GM12878 (cell line): ENCODE results near the gene KRT37. TPM values are rescaled to one million over a fixed set of nuclear protein-coding genes. Genes with fewer than 3 reads are reported as not detected.

ENCODE experiments used
- ATAC-seq: fragments of 200-7000 bp; cut with Tn5 transposase; 3 replicates; pipeline ENCODE4 v1.9.1; 2020; ENCODE audit warnings: mild to moderate bottlenecking, moderate library complexity
- BruUV-seq: library from RNA; stranded (reverse); fragments of 400-500 nt; replicated peaks from 2 replicates; lab custom pipeline; 2021; lab: Mats Ljungman, UMichigan
- CTCF ChIA-PET: fragments of 300-600 bp; sonication (Branson Sonifier 250); formaldehyde crosslinking; extraction: SDS; loops from one replicate; lab custom pipeline; 2021; ENCODE audit warnings: inconsistent platforms; lab: Yijun Ruan, JAX
- POLR2A ChIA-PET: fragments of 350-600 bp; formaldehyde crosslinking; extraction: SDS; loops from one replicate; lab custom pipeline; 2021; ENCODE audit warnings: inconsistent platforms; lab: Charles Lee
- RAD21 ChIA-PET: fragments of 300-600 bp; sonication (Branson Sonifier 250); formaldehyde crosslinking; loops from one replicate; lab custom pipeline; 2023; ENCODE audit warnings: antibody characterized with exemption; ENCODE audit not compliant: unreplicated experiment; lab: Charles Lee
- SMC1A ChIA-PET: fragments of 300-600 bp; sonication (Branson Sonifier 250); formaldehyde crosslinking; loops from one replicate; lab custom pipeline; 2023; ENCODE audit not compliant: unreplicated experiment, uncharacterized antibody; lab: Charles Lee
- DNase-seq: peaks from one replicate; pipeline ENCODE4 v3.0.0-alpha.2; 2011; ENCODE audit warnings: low read depth, low spot score
- FAIRE-seq: peaks from 3 replicates; lab custom pipeline; 2011; peaks lifted over from hg19 to GRCh38; lab: Jason Lieb, UNC
- H2AFZ ChIP-seq: 2 replicates; pipeline ENCODE4 v1.6.0; 2011; ENCODE audit warnings: low read depth, low read length, control low read depth; ENCODE audit not compliant: control insufficient read depth
- H3K27ac ChIP-seq: 2 replicates; pipeline ENCODE4 v1.5.1; 2011; ENCODE audit warnings: control low read depth; ENCODE audit not compliant: control insufficient read depth, insufficient read depth
- H3K27me3 ChIP-seq, 2 experiments: replicated peaks in 1 of 2; 2 replicates each; pipeline versions ENCODE4 v1.6.0 to v1.6.1; 2011; ENCODE audit warnings: low read length in 1 of 2; ENCODE audit not compliant: control insufficient read depth in 2 of 2, insufficient read depth in 2 of 2
- H3K36me3 ChIP-seq, 2 experiments: 2 replicates each; pipeline ENCODE4 v1.5.1; 2011; ENCODE audit warnings: low read length in 1 of 2; ENCODE audit not compliant: control insufficient read depth in 2 of 2, insufficient read depth in 2 of 2
- H3K4me1 ChIP-seq: 2 replicates; pipeline ENCODE4 v1.6.1; 2011; ENCODE audit warnings: mild to moderate bottlenecking, low read length, moderate library complexity, mixed read lengths; ENCODE audit not compliant: control insufficient read depth, insufficient read depth
- H3K4me2 ChIP-seq: 2 replicates; pipeline ENCODE4 v1.6.0; 2011; ENCODE audit warnings: control low read depth; ENCODE audit not compliant: control insufficient read depth, insufficient read depth
- H3K4me3 ChIP-seq: fragments of 200-600 bp; sonication (generic); 2 replicates; pipeline ENCODE4 v1.5.1; 2016
- H3K79me2 ChIP-seq: 2 replicates; pipeline ENCODE4 v1.6.0; 2011; ENCODE audit warnings: low read length; ENCODE audit not compliant: control insufficient read depth, insufficient read depth
- H3K9ac ChIP-seq: 2 replicates; pipeline ENCODE4 v1.8.0; 2011; ENCODE audit warnings: low read length, control low read depth, mixed read lengths; ENCODE audit not compliant: control insufficient read depth, insufficient read depth
- H3K9me3 ChIP-seq: replicated peaks from 3 replicates; pipeline ENCODE4 v1.5.1; 2011; ENCODE audit warnings: mild to moderate bottlenecking, low read length; ENCODE audit not compliant: control insufficient read depth, insufficient read depth
- H4K20me1 ChIP-seq: 2 replicates; pipeline ENCODE4 v1.6.0; 2011; ENCODE audit not compliant: control insufficient read depth, insufficient read depth
- ATF7 ChIP-seq: fragments of 450-650 bp; IDR thresholded peaks from 2 replicates; pipeline ENCODE4 v1.6.1; 2016; ENCODE audit warnings: low read depth, mild to moderate bottlenecking
- CEBPB ChIP-seq, 2 experiments: fragments of 150-350 bp in 1 of 2; IDR thresholded peaks; 2 replicates each; pipeline ENCODE4 v1.6.1; 2012 to 2014; ENCODE audit warnings: low read depth in 2 of 2, low read length in 2 of 2, borderline replicate concordance in 1 of 2, inconsistent platforms in 1 of 2
- CREM ChIP-seq: IDR thresholded peaks from 2 replicates; pipeline ENCODE4 v1.6.1; 2014; ENCODE audit warnings: antibody characterized with exemption, low read depth
- EP300 ChIP-seq, 2 experiments: fragments of 150-350 bp in 1 of 2; IDR thresholded peaks; 2 replicates each; pipeline ENCODE4 v1.6.1; 2011 to 2012; ENCODE audit warnings: low read depth in 2 of 2, low read length in 2 of 2, borderline replicate concordance in 1 of 2, improper control_type of control experiment in 1 of 2, inconsistent platforms in 1 of 2; ENCODE audit not compliant: control insufficient read depth in 1 of 2
- ESRRA ChIP-seq: IDR thresholded peaks from 2 replicates; pipeline ENCODE4 v1.6.1; 2012; ENCODE audit warnings: mild to moderate bottlenecking, low read length, improper control_type of control experiment
- LARP7 ChIP-seq: fragments of 450-650 bp; IDR thresholded peaks from 2 replicates; pipeline ENCODE4 v1.6.1; 2017; ENCODE audit warnings: mild to moderate bottlenecking
- NFYB ChIP-seq: IDR thresholded peaks from 2 replicates; pipeline ENCODE4 v1.6.1; 2011; ENCODE audit warnings: low read depth, mild to moderate bottlenecking, low read length, improper control_type of control experiment, moderate library complexity; ENCODE audit not compliant: insufficient read depth
- POLR2A ChIP-seq: IDR thresholded peaks from 2 replicates; pipeline ENCODE4 v1.6.1; 2011; ENCODE audit warnings: low read depth, mild to moderate bottlenecking, low read length
- POU2F2 ChIP-seq: IDR thresholded peaks from 3 replicates; pipeline ENCODE4 v1.6.1; 2011; ENCODE audit warnings: low read depth, mild to moderate bottlenecking, low read length, borderline replicate concordance
- SMAD1 ChIP-seq: fragments of 450-650 bp; IDR thresholded peaks from 2 replicates; pipeline ENCODE4 v1.6.1; 2018; ENCODE audit warnings: mild to moderate bottlenecking, low read depth; ENCODE audit not compliant: partially characterized antibody
- TAF1 ChIP-seq: IDR thresholded peaks from 2 replicates; pipeline ENCODE4 v1.6.1; 2011; ENCODE audit warnings: mild to moderate bottlenecking, low read depth, low read length, borderline replicate concordance
- ZNF24 ChIP-seq: fragments of 450-650 bp; IDR thresholded peaks from 2 replicates; pipeline ENCODE4 v1.6.1; 2017; ENCODE audit warnings: antibody characterized with exemption, mild to moderate bottlenecking
- WGBS: methylation state at CpG from one replicate; pipeline ENCODE4 v1.1.6; 2016; ENCODE audit warnings: low lambda C conversion rate; ENCODE audit not compliant: insufficient replicate concordance, insufficient coverage; ENCODE audit errors: missing lambda C conversion rate; 5-methylcytosine and 5-hydroxymethylcytosine counted together
- in situ Hi-C: fragments of 300-500 bp; cut with MboI; formaldehyde crosslinking; loops from 9 replicates; pipeline ENCODE4 v1.14.3; 2018; ENCODE audit warnings: mixed read lengths
- intact Hi-C: fragments of 100-400 bp; cut with micrococcal nuclease; formaldehyde crosslinking; loops from one replicate; pipeline ENCODE4 v1.14.2; 2022; ENCODE audit not compliant: unreplicated experiment
- polyA plus RNA-seq, 11 experiments: library from polyadenylated mRNA; depleted of rRNA in 4 of 11; unstranded in 6 of 11; stranded (reverse) in 5 of 11; fragments of >200 nt; fragmentation: Nextera tagmentation in 4 of 11; fragmentation: Illumina TruSeq in 1 of 11; extraction: Ambion mirVana in 4 of 11; extraction: Trizol in 1 of 11; gene quantifications; 1 replicate in 1 of 11; 2 replicates in 10 of 11; pipeline versions ENCODE4 v1.2.1 to v1.2.3, GENCODE V29; 2011 to 2016; ENCODE audit warnings: inconsistent platforms in 2 of 11, missing spikeins in 2 of 11, low read depth in 1 of 11
- total RNA-seq, 4 experiments: library from RNA; depleted of rRNA in 3 of 4; stranded (reverse); fragments of >200 nt in 3 of 4; fragmentation: Illumina TruSeq in 1 of 4; extraction: Trizol in 1 of 4; gene quantifications; 2 replicates each; pipeline versions ENCODE4 v1.2.1 to v1.2.3, GENCODE V29; 2013 to 2021
- TF ChIP-seq, protein P1 (sequence below): IDR thresholded peaks from 2 replicates; pipeline ENCODE4 v1.6.1; 2012; ENCODE audit warnings: low read depth, low read length, improper control_type of control experiment
- TF ChIP-seq, protein P2 (sequence below): IDR thresholded peaks from 2 replicates; pipeline ENCODE4 v1.6.1; 2012; ENCODE audit warnings: low read length, inconsistent platforms

KRT37 gene
- total and polyA plus RNA-seq, 10 of the 15 experiments (the other 5 are each of a cell fraction or from before 2014, with no cell fraction given): not detected

GRCh38 chr17:41453066-41453465, 28.7 kb upstream of the KRT37 start:
- in situ Hi-C loops: no loop called here
- H3K36me3 ChIP-seq: no peaks in the 10 kb centered on the region
- H4K20me1 ChIP-seq: no peaks in the 10 kb centered on the region; the same call in 1 of the 2 replicates
- 31% methylated on average over 3 of the region's 3 CpGs for WGBS
- no peaks in the 10 kb centered on the region for H3K79me2 ChIP-seq
- ChIA-PET RAD21 (no interaction called here), POLR2A (no interaction called here)
- BruUV-seq: no TSS peak
- no peak for ATAC-seq
- no peak overlapping the region for H3K4me2 ChIP-seq
- DNase-seq: no peak
- peaks cover 0 to 1% of the 10 kb centered on the region in 2 experiments; a peak in 1 of 4 replicates for H3K27me3 ChIP-seq
- H3K4me3 ChIP-seq: no peak overlapping the region
- no peaks in the 10 kb centered on the region for H3K9me3 ChIP-seq
- TF ChIP-seq, protein P1, sequence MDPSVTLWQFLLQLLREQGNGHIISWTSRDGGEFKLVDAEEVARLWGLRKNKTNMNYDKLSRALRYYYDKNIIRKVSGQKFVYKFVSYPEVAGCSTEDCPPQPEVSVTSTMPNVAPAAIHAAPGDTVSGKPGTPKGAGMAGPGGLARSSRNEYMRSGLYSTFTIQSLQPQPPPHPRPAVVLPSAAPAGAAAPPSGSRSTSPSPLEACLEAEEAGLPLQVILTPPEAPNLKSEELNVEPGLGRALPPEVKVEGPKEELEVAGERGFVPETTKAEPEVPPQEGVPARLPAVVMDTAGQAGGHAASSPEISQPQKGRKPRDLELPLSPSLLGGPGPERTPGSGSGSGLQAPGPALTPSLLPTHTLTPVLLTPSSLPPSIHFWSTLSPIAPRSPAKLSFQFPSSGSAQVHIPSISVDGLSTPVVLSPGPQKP: no peak
- no peak for TF ChIP-seq ZNF24
- TF ChIP-seq CREM: no peak
- no peak for TF ChIP-seq TAF1
- TF ChIP-seq CEBPB (IDR thresholded peaks at IDR 0.05; ENCODE audit: borderline replicate concordance in 1 of 2, low read depth in 2 of 2, low read length in 2 of 2): no peak
- no peak for TF ChIP-seq ATF7
- no peak for TF ChIP-seq SMAD1
- no peak for TF ChIP-seq POU2F2
- no peak for TF ChIP-seq EP300 (IDR thresholded peaks at IDR 0.05; ENCODE audit: borderline replicate concordance in 1 of 2, control insufficient read depth in 1 of 2, low read depth in 2 of 2, low read length in 2 of 2)
- TF ChIP-seq, protein P2, sequence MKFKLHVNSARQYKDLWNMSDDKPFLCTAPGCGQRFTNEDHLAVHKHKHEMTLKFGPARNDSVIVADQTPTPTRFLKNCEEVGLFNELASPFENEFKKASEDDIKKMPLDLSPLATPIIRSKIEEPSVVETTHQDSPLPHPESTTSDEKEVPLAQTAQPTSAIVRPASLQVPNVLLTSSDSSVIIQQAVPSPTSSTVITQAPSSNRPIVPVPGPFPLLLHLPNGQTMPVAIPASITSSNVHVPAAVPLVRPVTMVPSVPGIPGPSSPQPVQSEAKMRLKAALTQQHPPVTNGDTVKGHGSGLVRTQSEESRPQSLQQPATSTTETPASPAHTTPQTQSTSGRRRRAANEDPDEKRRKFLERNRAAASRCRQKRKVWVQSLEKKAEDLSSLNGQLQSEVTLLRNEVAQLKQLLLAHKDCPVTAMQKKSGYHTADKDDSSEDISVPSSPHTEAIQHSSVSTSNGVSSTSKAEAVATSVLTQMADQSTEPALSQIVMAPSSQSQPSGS: no peak
- no peak for TF ChIP-seq ESRRA
- no peak for TF ChIP-seq NFYB
- no peak for TF ChIP-seq LARP7
- TF ChIP-seq POLR2A: no peak
- TF ChIP-seq, all 136 proteins: peak for 0
- Histone ChIP-seq H3K4me1 (no peaks in the 10 kb centered on the region), H2AFZ (no peak overlapping the region), H3K9ac (no peak overlapping the region), H3K27ac (no peak overlapping the region)
- ChIA-PET CTCF (interaction anchor here (2.1 kb wide), 1 partner anchor 96 kb away, joined by 5 read pairs; no protein-coding TSS in a partner anchor), SMC1A (no interaction called here)
- no peak for FAIRE-seq
- intact Hi-C loops: no loop called here
